K562 (cell line): Measurements from ENCODE around the gene DUS1L. TPM values are rescaled to one million over a fixed set of nuclear protein-coding genes. Genes with fewer than 3 reads are reported as not detected.
A peak's percentile ranks its signal among the peaks of the same experiment; 100 is the strongest.

Experiments used
- ATAC-seq: fragments of 200-7000 bp; cut with Tn5 transposase; 3 replicates; pipeline ENCODE4 v1.9.1; 2020; ENCODE audit warnings: moderate library complexity
- BruUV-seq: library from RNA; stranded (reverse); fragments of 400-500 nt; replicated peaks from 2 replicates; lab custom pipeline; 2021; lab: Mats Ljungman, UMichigan
- CTCF ChIA-PET: fragments of 300-600 bp; formaldehyde crosslinking; extraction: SDS; loops from one replicate; lab custom pipeline; 2021; ENCODE audit warnings: low intra/inter-chr PET ratio; lab: Yijun Ruan, JAX
- POLR2A ChIA-PET: fragments of 300-600, 350-650 bp; sonication (Branson Sonifier 250); formaldehyde crosslinking; extraction: SDS; loops from one replicate; lab custom pipeline; 2021; ENCODE audit warnings: antibody characterized with exemption, inconsistent platforms; lab: Yijun Ruan, JAX
- DNase-seq, 4 experiments: peaks; one replicate each; pipeline versions ENCODE4 v3.0.0 to v3.0.0-alpha.2; 2011 to 2018; ENCODE audit warnings: low spot score in 3 of 4, mixed read lengths in 3 of 4; ENCODE audit errors: extremely low read depth in 1 of 4
- FAIRE-seq: peaks from 2 replicates; lab custom pipeline; 2011; peaks lifted over from hg19 to GRCh38; lab: Jason Lieb, UNC
- H2AFZ ChIP-seq: 2 replicates; pipeline ENCODE4 v1.6.0; 2011; ENCODE audit warnings: low read depth, low read length, control low read depth, inconsistent platforms
- H3K27ac ChIP-seq: fragments of 200-600 bp; 3 replicates; pipeline ENCODE4 v1.8.0; 2011; ENCODE audit warnings: low read depth, mild to moderate bottlenecking, control low read depth, inconsistent platforms, low read length, moderate library complexity, mixed read lengths; ENCODE audit errors: extremely low read depth
- H3K27me3 ChIP-seq, 2 experiments: fragments of 300-600 bp in 1 of 2; 2 replicates in 1 of 2; 3 replicates in 1 of 2; pipeline versions ENCODE4 v1.6.0 to v1.8.0; 2011; ENCODE audit warnings: inconsistent platforms in 2 of 2, low read length in 2 of 2, mild to moderate bottlenecking in 1 of 2, mixed read lengths in 1 of 2, moderate library complexity in 1 of 2; ENCODE audit not compliant: control insufficient read depth in 2 of 2, insufficient read depth in 2 of 2
- H3K36me3 ChIP-seq: fragments of 300-600 bp; 3 replicates; pipeline ENCODE4 v1.8.0; 2011; ENCODE audit warnings: mild to moderate bottlenecking, low read length, inconsistent platforms; ENCODE audit not compliant: control insufficient read depth, insufficient read depth
- H3K4me1 ChIP-seq, 2 experiments: fragments of 200-600 bp in 1 of 2; replicated peaks in 1 of 2; 2 replicates in 1 of 2; 3 replicates in 1 of 2; pipeline versions ENCODE4 v1.5.1 to v1.8.0; 2011; ENCODE audit warnings: inconsistent platforms in 2 of 2, low read length in 2 of 2, mild to moderate bottlenecking in 1 of 2, mixed read lengths in 1 of 2, moderate library complexity in 1 of 2; ENCODE audit not compliant: control insufficient read depth in 2 of 2, insufficient read depth in 2 of 2
- H3K4me2 ChIP-seq: 2 replicates; pipeline ENCODE4 v1.6.1; 2011; ENCODE audit warnings: low read length, control low read depth, inconsistent platforms, mixed read lengths; ENCODE audit not compliant: insufficient read depth
- H3K4me3 ChIP-seq: fragments of 200-600 bp; sonication (generic), shearing (Covaris generic); 2 replicates; pipeline ENCODE4 v1.5.1; 2016; ENCODE audit warnings: control low read depth, inconsistent platforms
- H3K79me2 ChIP-seq: fragments of 200-600 bp; 3 replicates; pipeline ENCODE4 v1.8.0; 2011; ENCODE audit warnings: low read length, inconsistent platforms; ENCODE audit not compliant: control insufficient read depth, insufficient read depth
- H3K9ac ChIP-seq, 2 experiments: 2 replicates each; pipeline versions ENCODE4 v1.6.0 to v1.6.1; 2011; ENCODE audit warnings: low read depth in 2 of 2, low read length in 2 of 2, control low read depth in 1 of 2, inconsistent platforms in 1 of 2, mild to moderate bottlenecking in 1 of 2, mixed read lengths in 1 of 2; ENCODE audit not compliant: insufficient read depth in 1 of 2
- H3K9me1 ChIP-seq: one replicate; pipeline ENCODE4 v1.6.0; 2011; ENCODE audit warnings: inconsistent platforms, mild to moderate bottlenecking, low read length, moderate library complexity; ENCODE audit not compliant: control insufficient read depth, insufficient read depth
- H3K9me3 ChIP-seq: replicated peaks from 2 replicates; pipeline ENCODE4 v1.5.1; 2011; ENCODE audit warnings: low read depth, low read length, inconsistent platforms; ENCODE audit not compliant: control insufficient read depth, insufficient read depth
- H4K20me1 ChIP-seq: replicated peaks from 2 replicates; pipeline ENCODE4 v1.6.1; 2011; ENCODE audit warnings: low read length, inconsistent platforms, mixed read lengths; ENCODE audit not compliant: control insufficient read depth, insufficient read depth
- DDX20 ChIP-seq: fragments of 450-650 bp; IDR thresholded peaks from 2 replicates; pipeline ENCODE4 v1.6.1; 2016; ENCODE audit warnings: missing genetic modification characterization, low read depth, mild to moderate bottlenecking, missing compliant biosample characterization, moderate library complexity
- FOXJ2 ChIP-seq: fragments of 200-800 bp; sonication (Bioruptor generic); IDR thresholded peaks from 2 replicates; pipeline ENCODE4 v1.6.1; 2016; ENCODE audit warnings: missing genetic modification characterization, missing compliant biosample characterization
- ILK ChIP-seq: fragments of 450-650 bp; IDR thresholded peaks from 2 replicates; pipeline ENCODE4 v1.6.1; 2016; ENCODE audit warnings: missing genetic modification characterization, low read depth, mild to moderate bottlenecking, missing compliant biosample characterization, moderate library complexity, borderline replicate concordance
- KDM4B ChIP-seq, 2 experiments: fragments of 450-650 bp in 1 of 2; sonication (generic) in 1 of 2; IDR thresholded peaks; 2 replicates each; pipeline ENCODE4 v1.6.1; 2016 to 2017; ENCODE audit warnings: borderline replicate concordance in 2 of 2, antibody characterized with exemption in 1 of 2, low read depth in 1 of 2, mild to moderate bottlenecking in 1 of 2
- KLF6 ChIP-seq: fragments of 250-450 bp; sonication (Bioruptor Pico); IDR thresholded peaks from 2 replicates; pipeline ENCODE4 v1.4.0; 2020; ENCODE audit warnings: mild to moderate bottlenecking, moderate library complexity, borderline replicate concordance
- RBBP5 ChIP-seq: fragments of 200-600 bp; sonication (generic); IDR thresholded peaks from 2 replicates; pipeline ENCODE4 v1.6.1; 2012; ENCODE audit warnings: borderline replicate concordance, mild to moderate bottlenecking, low read length, control low read depth, inconsistent platforms; ENCODE audit not compliant: insufficient read depth, poor library complexity, severe bottlenecking
- RBM14 ChIP-seq: fragments of 200-400 bp; formaldehyde crosslinking; IDR thresholded peaks from 2 replicates; pipeline ENCODE4 v1.6.1; 2018; ENCODE audit warnings: low read depth, mild to moderate bottlenecking, low read length, moderate library complexity, borderline replicate concordance; ENCODE audit not compliant: insufficient read depth
- TBP ChIP-seq: optimal IDR thresholded peaks from 2 replicates; pipeline ENCODE3; 2011; ENCODE audit warnings: low read depth, low read length, improper control_type of control experiment
- TEAD2 ChIP-seq: fragments of 450-650 bp; IDR thresholded peaks from 2 replicates; pipeline ENCODE4 v1.6.1; 2016; ENCODE audit warnings: missing genetic modification characterization, control low read depth, missing compliant biosample characterization
- ZNF717 ChIP-seq: fragments of 250-450 bp; sonication (Bioruptor Pico); IDR thresholded peaks from 2 replicates; pipeline ENCODE4 v1.5.0; 2021
- WGBS: fragments of 100-300 bp; shearing (Covaris generic); methylation state at CpG from one replicate; pipeline ENCODE4 v1.1.6; 2016; ENCODE audit warnings: low coverage, mixed read lengths; ENCODE audit not compliant: insufficient coverage; ENCODE audit errors: missing lambda C conversion rate; 5-methylcytosine and 5-hydroxymethylcytosine counted together
- in situ Hi-C: fragments of 300-500 bp; cut with MboI; formaldehyde crosslinking; loops from 4 replicates; pipeline ENCODE4 v1.15.0; 2018; ENCODE audit warnings: inconsistent platforms, mixed read lengths
- intact Hi-C: fragments of 100-400 bp; cut with micrococcal nuclease; formaldehyde crosslinking; loops from 2 replicates; pipeline ENCODE4 v1.14.2; 2022
- polyA plus RNA-seq, 8 experiments: library from polyadenylated mRNA; depleted of rRNA in 4 of 8; stranded (reverse) in 5 of 8; unstranded in 3 of 8; fragments of >200 nt; fragmentation: Nextera tagmentation in 2 of 8; fragmentation: Illumina TruSeq in 1 of 8; extraction: Ambion mirVana in 2 of 8; extraction: Trizol in 1 of 8; gene quantifications; 2 replicates each; pipeline versions ENCODE4 v1.2.1 to v1.2.3, GENCODE V29; 2011 to 2014; ENCODE audit warnings: inconsistent platforms in 1 of 8, missing spikeins in 1 of 8
- total RNA-seq, 7 experiments: library from RNA; depleted of rRNA in 6 of 7; stranded (reverse); fragments of >200 nt in 6 of 7; fragmentation: Illumina TruSeq in 2 of 7; extraction: Trizol in 2 of 7; gene quantifications; 2 replicates each; pipeline versions ENCODE4 v1.2.1 to v1.2.3, GENCODE V29; 2011 to 2021; ENCODE audit warnings: low replicate concordance in 1 of 7

Gene DUS1L
- total and polyA plus RNA-seq, 9 of the 15 experiments (the other 6 are each of a cell fraction or from before 2014, with no cell fraction given) = 7.8 to 210 (median 83.9) TPM

DNA sequence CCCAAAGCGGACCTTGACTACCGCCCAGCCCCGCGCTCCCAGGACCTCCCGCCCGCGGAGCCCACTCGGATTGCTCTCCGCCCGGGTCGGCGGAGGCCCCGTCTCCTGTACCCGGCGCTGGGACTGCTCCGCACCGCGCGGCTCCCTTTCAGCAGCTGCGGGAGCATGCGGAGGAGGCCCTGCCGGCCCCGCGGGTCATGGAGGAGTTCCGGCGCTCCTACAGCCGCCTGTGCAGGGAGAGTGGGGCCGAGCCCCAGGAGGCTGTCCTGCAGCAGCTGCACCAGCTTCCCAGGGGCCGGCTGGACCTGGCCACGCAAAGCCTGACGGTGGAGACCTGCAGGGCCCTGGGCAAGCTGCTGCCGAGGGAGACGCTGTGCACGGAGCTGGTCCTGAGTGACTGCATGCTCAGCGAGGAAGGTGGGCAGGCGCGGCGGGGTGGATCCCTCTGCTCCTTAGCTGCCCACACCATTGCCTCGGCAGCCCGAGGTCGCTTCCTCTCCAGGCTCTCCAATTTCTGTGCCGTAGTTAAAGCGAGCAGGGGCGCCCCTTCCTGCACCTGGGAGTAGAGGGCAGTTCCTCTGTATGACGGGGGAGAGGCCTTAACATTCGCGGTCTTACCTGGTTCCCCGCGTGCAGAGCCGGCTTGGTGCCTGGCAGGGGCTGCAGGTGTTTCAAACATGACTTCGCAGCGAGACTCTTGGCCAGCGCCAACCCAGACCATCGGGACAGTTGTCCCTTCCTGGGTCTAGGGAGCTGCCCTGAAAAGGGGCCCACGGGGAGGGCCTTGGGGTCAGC is 42.0 kb downstream of the DUS1L start:
- Histone ChIP-seq H3K9ac (peak overlapping the region; percentile 69 to 97), H3K27me3 (no peaks in the 10 kb centered on the region), H3K4me3 (peak overlapping the region; percentile 69), H3K4me2 (peak overlapping the region; percentile 73), H4K20me1 (peaks cover 17% of the 10 kb centered on the region), H2AFZ (peak overlapping the region; percentile 71), H3K9me3 (no peaks in the 10 kb centered on the region), H3K9me1 (no peaks in the 10 kb centered on the region), H3K79me2 (peaks cover 36% of the 10 kb centered on the region), H3K27ac (peak overlapping the region; percentile 52; the same call in 2 of the 3 replicates), H3K36me3 (peaks cover 22% of the 10 kb centered on the region; the same call in 1 of the 3 replicates), H3K4me1 (peaks cover 14 to 88% of the 10 kb centered on the region in 2 experiments)
- no TSS peak for BruUV-seq
- ChIA-PET POLR2A (interaction anchor here (0.5 to 5.0 kb wide), 7 partner anchors 11 to 470 kb away, joined by 3 to 51 read pairs (median 4); partner anchors contain the start of genes ALYREF, ANAPC11 and DCXR), CTCF (interaction anchor here (0.5 to 6.6 kb wide), 3 partner anchors 64 to 531 kb away, joined by 4 to 103 read pairs (median 4); partner anchors contain the start of gene NOTUM)
- intact Hi-C loops (loop anchor here (1.0 to 5.0 kb wide), 3 partner anchors 8 to 163 kb away; partner anchors contain the start of genes ASPSCR1, P4HB and RAC3), in situ Hi-C loops (no loop called here)
- DNase-seq = peak in 1 of 4 experiments; percentile 44
- ATAC-seq = peak; percentile 22
- WGBS = 11% methylated on average over 35 of the region's 55 CpGs
- FAIRE-seq = peak; percentile 51
- TF ChIP-seq RBM14 (no peak), KLF6 (CRISPR knock-in tag) (no peak), TBP (no peak), ILK (tag) (no peak), DDX20 (tag) (no peak), FOXJ2 (no peak), RBBP5 (peak; percentile 67), TEAD2 (tag) (no peak), ZNF717 (CRISPR knock-in tag) (no peak), KDM4B (IDR thresholded peaks at IDR 0.05; ENCODE audit: borderline replicate concordance in 2 of 2, low read depth in 1 of 2) (no peak; a peak in 1 of 4 replicates)
